Thyroid gland (tissue), 4 donors: ENCODE measurements around the gene VANGL2.

ENCODE experiments used
- POLR2A ChIP-seq, 2 donors: fragments of 450-650 bp; IDR thresholded peaks; one replicate each; pipeline ENCODE4 v1.6.1; 2017; ENCODE audit warnings: antibody characterized with exemption in 2 of 2, mild to moderate bottlenecking in 2 of 2, moderate library complexity in 1 of 2
- TF ChIP-seq, protein P1 (sequence below), 6 experiments: fragments of 200-600 bp in 3 of 6; fragments of 450-650 bp in 3 of 6; sonication (generic) in 3 of 6; IDR thresholded peaks; one replicate each; pipeline ENCODE4 v1.5.1; 2016 to 2019; ENCODE audit warnings: antibody characterized with exemption in 6 of 6, mild to moderate bottlenecking in 2 of 6, inconsistent platforms in 1 of 6, moderate library complexity in 1 of 6

DNA sequence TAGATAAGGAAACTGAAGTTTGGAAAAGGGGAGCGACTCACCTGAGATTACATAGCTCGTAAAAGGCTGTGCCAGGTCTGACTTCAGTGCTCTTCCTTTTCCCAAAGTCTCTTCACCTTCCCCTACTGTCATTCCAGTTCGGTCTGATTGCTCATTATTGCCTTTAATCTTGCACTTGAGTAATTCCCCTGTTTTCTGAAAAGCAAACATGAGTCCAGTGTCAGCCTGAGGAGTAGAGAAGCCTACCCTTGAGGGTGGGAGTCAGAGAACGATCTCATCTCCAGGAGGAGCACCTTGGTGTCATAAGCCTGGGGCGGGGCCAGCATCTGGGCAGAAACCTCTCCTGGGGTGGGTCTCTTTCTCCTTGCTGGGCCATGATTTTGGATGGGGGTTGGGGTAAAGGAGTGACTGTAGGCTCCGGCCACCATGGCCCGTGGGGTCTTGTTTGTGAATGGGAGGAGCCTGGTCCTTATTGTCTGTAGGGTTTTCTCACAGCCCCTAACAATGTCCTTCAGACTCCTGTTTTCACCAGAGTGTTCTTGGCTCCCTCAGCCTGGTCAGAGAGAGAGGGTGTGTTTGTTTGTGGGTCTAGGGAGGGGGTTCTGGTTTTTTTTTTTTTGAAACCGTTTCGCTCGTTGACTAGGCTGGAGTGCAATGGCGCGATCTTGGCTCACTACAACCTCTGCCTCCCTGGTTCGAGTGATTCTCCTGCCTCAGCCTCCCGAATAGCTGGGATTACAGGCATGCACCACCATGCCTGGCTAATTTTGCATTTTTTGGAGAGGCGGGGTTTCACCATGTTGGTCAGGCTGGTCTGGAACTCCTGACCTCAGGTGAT, 6.0 kb downstream of the VANGL2 start:
- TF ChIP-seq, protein P1, sequence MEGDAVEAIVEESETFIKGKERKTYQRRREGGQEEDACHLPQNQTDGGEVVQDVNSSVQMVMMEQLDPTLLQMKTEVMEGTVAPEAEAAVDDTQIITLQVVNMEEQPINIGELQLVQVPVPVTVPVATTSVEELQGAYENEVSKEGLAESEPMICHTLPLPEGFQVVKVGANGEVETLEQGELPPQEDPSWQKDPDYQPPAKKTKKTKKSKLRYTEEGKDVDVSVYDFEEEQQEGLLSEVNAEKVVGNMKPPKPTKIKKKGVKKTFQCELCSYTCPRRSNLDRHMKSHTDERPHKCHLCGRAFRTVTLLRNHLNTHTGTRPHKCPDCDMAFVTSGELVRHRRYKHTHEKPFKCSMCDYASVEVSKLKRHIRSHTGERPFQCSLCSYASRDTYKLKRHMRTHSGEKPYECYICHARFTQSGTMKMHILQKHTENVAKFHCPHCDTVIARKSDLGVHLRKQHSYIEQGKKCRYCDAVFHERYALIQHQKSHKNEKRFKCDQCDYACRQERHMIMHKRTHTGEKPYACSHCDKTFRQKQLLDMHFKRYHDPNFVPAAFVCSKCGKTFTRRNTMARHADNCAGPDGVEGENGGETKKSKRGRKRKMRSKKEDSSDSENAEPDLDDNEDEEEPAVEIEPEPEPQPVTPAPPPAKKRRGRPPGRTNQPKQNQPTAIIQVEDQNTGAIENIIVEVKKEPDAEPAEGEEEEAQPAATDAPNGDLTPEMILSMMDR (IDR thresholded peaks at IDR 0.05): no peak
- TF ChIP-seq POLR2A (IDR thresholded peaks at IDR 0.05): no peak
